ENCODE measurements around the gene RHOBTB1.

Gene RHOBTB1

DNA sequence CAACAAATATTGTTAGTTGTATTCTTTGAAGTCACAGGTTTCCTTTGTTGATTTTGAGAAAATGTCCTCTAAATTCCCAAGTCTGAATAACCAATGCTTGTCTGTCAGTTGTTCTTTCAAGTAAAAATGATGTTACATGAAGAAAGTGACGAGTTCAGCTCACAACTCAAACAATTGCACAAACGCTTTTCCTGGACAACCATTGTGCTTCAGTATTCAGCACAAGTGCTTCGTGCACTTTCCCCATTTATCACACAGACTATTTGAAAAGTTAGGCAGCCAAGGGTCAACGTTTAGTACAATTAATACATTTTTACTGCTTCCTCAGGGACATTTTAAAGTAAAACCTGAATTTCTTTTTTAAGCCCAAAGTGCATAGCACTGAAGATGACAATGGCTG is 121.2 kb downstream of the RHOBTB1 start:
- Histone ChIP-seq H3K36me3 (no peaks in the 10 kb centered on the region), H3K9me3 (ENCODE audit: severe bottlenecking) (no peaks in the 10 kb centered on the region), H3K4me3 (ENCODE audit: low read depth, low read length) (no peak overlapping the region), H3K27ac (no peak overlapping the region), H3K27me3 (ENCODE audit: insufficient read depth, low read depth, severe bottlenecking) (no peaks in the 10 kb centered on the region)
- DNase-seq: no peak
- TF ChIP-seq CTCF (IDR thresholded peaks at IDR 0.05; ENCODE audit: low read depth, low read length): no peak

DNA sequence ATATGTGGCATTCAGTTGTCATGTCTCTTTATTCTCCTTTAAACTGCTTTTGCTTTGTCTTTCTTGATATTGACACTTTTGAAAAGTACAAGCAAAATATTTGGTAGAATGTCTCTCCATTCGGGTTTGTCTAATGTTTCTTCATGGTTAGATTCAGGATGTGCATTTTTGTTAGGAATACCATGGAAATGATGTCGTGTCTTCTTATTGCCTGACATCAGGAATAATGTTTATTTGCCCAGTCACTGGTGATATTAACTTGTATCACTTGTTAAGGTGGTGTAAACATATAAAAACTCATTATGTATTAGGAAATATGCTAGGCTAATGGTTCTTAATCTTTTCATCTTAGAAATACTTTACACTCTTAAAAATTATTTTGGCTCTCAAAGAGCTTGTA is 122.3 kb downstream of the RHOBTB1 start:
- H3K27ac ChIP-seq: no peak overlapping the region
- H3K27me3 ChIP-seq (ENCODE audit: insufficient read depth, low read depth, severe bottlenecking): no peaks in the 10 kb centered on the region
- no peaks in the 10 kb centered on the region for H3K9me3 ChIP-seq (ENCODE audit: severe bottlenecking)
- H3K4me3 ChIP-seq (ENCODE audit: low read depth, low read length): no peak overlapping the region
- no peak for DNase-seq
- H3K36me3 ChIP-seq: no peaks in the 10 kb centered on the region
- TF ChIP-seq CTCF (IDR thresholded peaks at IDR 0.05; ENCODE audit: low read depth, low read length): no peak

- TF ChIP-seq CTCF (IDR thresholded peaks at IDR 0.05; ENCODE audit: low read depth, low read length): peak; percentile 51
- Histone ChIP-seq H3K36me3 (no peaks in the 10 kb centered on the region), H3K27ac (no peak overlapping the region), H3K27me3 (ENCODE audit: insufficient read depth, low read depth, severe bottlenecking) (no peaks in the 10 kb centered on the region), H3K4me3 (ENCODE audit: low read depth, low read length) (no peak overlapping the region), H3K9me3 (ENCODE audit: severe bottlenecking) (no peaks in the 10 kb centered on the region)
- no peak for DNase-seq
Observed at GRCh38 chr10:60820093-60820754, 123.8 kb downstream of the RHOBTB1 start.

All from WERI-Rb-1 (cell line).